Measurements from ENCODE around the gene NFAM1.

The NFAM1 gene

GRCh38 chr22:42414565-42415303 is 17.5 kb downstream of the NFAM1 start:
- no peak for DNase-seq (ENCODE audit: low spot score)

- DNase-seq (ENCODE audit: low spot score): no peak
Observed at GRCh38 chr22:42414021-42414420, 18.2 kb downstream of the NFAM1 start.

GRCh38 chr22:42412744-42413333 is 19.4 kb downstream of the NFAM1 start:
- no peak for DNase-seq (ENCODE audit: low spot score)

- no peak for DNase-seq (ENCODE audit: low spot score)
Observed at GRCh38 chr22:42410708-42411107, 21.5 kb downstream of the NFAM1 start.

- no peak for DNase-seq (ENCODE audit: low spot score)
Observed at GRCh38 chr22:42408810-42409529, 23.2 kb downstream of the NFAM1 start.

- no peak for DNase-seq (ENCODE audit: low spot score)
Observed at GRCh38 chr22:42408276-42408675, 23.9 kb downstream of the NFAM1 start.

GRCh38 chr22:42404266-42404665 is 27.9 kb downstream of the NFAM1 start:
- no peak for DNase-seq (ENCODE audit: low spot score)

GRCh38 chr22:42401535-42402334 is 30.5 kb downstream of the NFAM1 start:
- DNase-seq (ENCODE audit: low spot score): no peak

GRCh38 chr22:42400811-42401534 is 31.2 kb downstream of the NFAM1 start:
- no peak for DNase-seq (ENCODE audit: low spot score)

GRCh38 chr22:42399315-42400271 is 32.6 kb downstream of the NFAM1 start:
- no peak for DNase-seq (ENCODE audit: low spot score)

- no peak for DNase-seq (ENCODE audit: low spot score)
Observed at GRCh38 chr22:42397332-42398249, 34.6 kb downstream of the NFAM1 start.

GRCh38 chr22:42396621-42397331 is 35.4 kb downstream of the NFAM1 start:
- no peak for DNase-seq (ENCODE audit: low spot score)

GRCh38 chr22:42389143-42389542 is 43.1 kb downstream of the NFAM1 start:
- DNase-seq (ENCODE audit: low spot score): no peak

GRCh38 chr22:42388130-42388797 is 43.9 kb downstream of the NFAM1 start:
- peak; percentile 80 for DNase-seq (ENCODE audit: low spot score)

GRCh38 chr22:42387631-42388030 is 44.6 kb downstream of the NFAM1 start:
- DNase-seq (ENCODE audit: low spot score): no peak

- no peak for DNase-seq (ENCODE audit: low spot score)
Observed at GRCh38 chr22:42385696-42386095, 46.5 kb downstream of the NFAM1 start.

- DNase-seq (ENCODE audit: low spot score): no peak
Observed at GRCh38 chr22:42384506-42384905, 47.7 kb downstream of the NFAM1 start.

- no peak for DNase-seq (ENCODE audit: low spot score)
Observed at GRCh38 chr22:42383851-42384417, 48.3 kb downstream of the NFAM1 start.

All from putamen (tissue), 1 donor.